Stimulated activated CD8-positive, alpha-beta memory T cell treated with anti-CD3 and anti-CD28 coated beads, Interleukin-7, amount 100 ng/mL, for 48 hours (primary cell): Measurements from ENCODE around the gene KCNQ2.
"Not testable (repeated sequence)": the region's sequence is repeated elsewhere in the genome, so short reads cannot be mapped to it uniquely, and the experiment has no call there.

Experiments used
- DNase-seq, 2 donors: peaks; one replicate each; pipeline ENCODE4 v3.0.0-alpha.2; 2020; ENCODE audit warnings: low read depth in 1 of 2; ENCODE audit errors: extremely low read depth in 1 of 2

Gene KCNQ2

GRCh38 chr20:63392465-63393365 is 79.7 kb downstream of the KCNQ2 start:
- DNase-seq, result no peak

GRCh38 chr20:63387917-63388316 is 84.5 kb downstream of the KCNQ2 start:
- DNase-seq, result no peak

- DNase-seq, result no peak
Observed at GRCh38 chr20:63387393-63387792, 85.1 kb downstream of the KCNQ2 start.

- DNase-seq, result no peak
Observed at GRCh38 chr20:63386491-63386890, 86.0 kb downstream of the KCNQ2 start.

GRCh38 chr20:63385819-63386218 is 86.6 kb downstream of the KCNQ2 start:
- no peak for DNase-seq

GRCh38 chr20:63384336-63384735 is 88.1 kb downstream of the KCNQ2 start:
- no peak for DNase-seq

- DNase-seq, result no peak
Observed at GRCh38 chr20:63383556-63383955, 88.9 kb downstream of the KCNQ2 start.

GRCh38 chr20:63382551-63383300 is 89.7 kb downstream of the KCNQ2 start:
- DNase-seq, result no peak

GRCh38 chr20:63381781-63382431 is 90.5 kb downstream of the KCNQ2 start:
- DNase-seq, result no peak

- DNase-seq, result no peak
Observed at GRCh38 chr20:63380346-63380870, 92.0 kb downstream of the KCNQ2 start.

- DNase-seq, result not testable (repeated sequence)
Observed at GRCh38 chr20:63379872-63380271, 92.6 kb downstream of the KCNQ2 start.

- no peak for DNase-seq
Observed at GRCh38 chr20:63379296-63379695, 93.2 kb downstream of the KCNQ2 start.

- DNase-seq, result no peak
Observed at GRCh38 chr20:63378626-63379025, 93.8 kb downstream of the KCNQ2 start.

- DNase-seq, result no peak
Observed at GRCh38 chr20:63377951-63378381, 94.5 kb downstream of the KCNQ2 start.

GRCh38 chr20:63377256-63377941 is 95.1 kb downstream of the KCNQ2 start:
- no peak for DNase-seq

GRCh38 chr20:63376283-63377250 is 95.9 kb downstream of the KCNQ2 start:
- DNase-seq, result no peak

- DNase-seq, result no peak
Observed at GRCh38 chr20:63375438-63375837, 97.0 kb downstream of the KCNQ2 start.

GRCh38 chr20:63374504-63374903 is 98.0 kb downstream of the KCNQ2 start:
- DNase-seq, result no peak

GRCh38 chr20:63373996-63374395 is 98.5 kb downstream of the KCNQ2 start:
- no peak for DNase-seq
